ENCODE results near the gene BMI1.

DNA sequence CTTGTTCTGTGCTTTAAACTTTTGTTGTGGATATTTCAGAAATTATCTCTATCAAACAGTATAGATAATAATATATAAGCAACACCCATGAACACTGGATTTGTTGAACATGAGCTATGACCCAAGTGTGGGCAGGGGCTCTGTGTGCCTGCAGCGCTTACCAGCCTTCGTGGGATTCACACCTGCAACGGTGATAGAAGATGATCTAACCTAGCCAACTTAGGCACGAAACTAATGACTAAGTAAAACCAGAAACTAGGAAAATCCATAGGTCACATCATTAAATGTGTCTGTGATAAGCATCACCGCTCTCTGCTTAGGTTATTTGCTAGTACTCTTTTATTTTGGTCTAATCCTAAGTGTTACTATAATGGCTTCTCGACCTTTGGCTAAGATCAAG is 42.4 kb downstream of the BMI1 start:
- TF ChIP-seq CTCF (IDR thresholded peaks at IDR 0.05) (no peak), POLR2A (IDR thresholded peaks at IDR 0.05) (no peak), EP300 (IDR thresholded peaks at IDR 0.05) (no peak)
